Measurements from ENCODE around the gene SLC9A9. TPM values are rescaled to one million over a fixed set of nuclear protein-coding genes. Genes with fewer than 3 reads are reported as not detected.
"Not testable (repeated sequence)": the region's sequence is repeated elsewhere in the genome, so short reads cannot be mapped to it uniquely, and the experiment has no call there.

Gene SLC9A9
- polyA plus RNA-seq, 1 donor (not counting 4 experiments of a cell fraction or from before 2014, with no cell fraction given), result 5.2 TPM

GRCh38 chr3:143697975-143698374 is 150.3 kb downstream of the SLC9A9 start:
- no peaks in the 10 kb centered on the region for H3K4me1 ChIP-seq (ENCODE audit: control insufficient read depth, extremely low read depth, insufficient read depth, low read length)
- TF ChIP-seq, protein P1, sequence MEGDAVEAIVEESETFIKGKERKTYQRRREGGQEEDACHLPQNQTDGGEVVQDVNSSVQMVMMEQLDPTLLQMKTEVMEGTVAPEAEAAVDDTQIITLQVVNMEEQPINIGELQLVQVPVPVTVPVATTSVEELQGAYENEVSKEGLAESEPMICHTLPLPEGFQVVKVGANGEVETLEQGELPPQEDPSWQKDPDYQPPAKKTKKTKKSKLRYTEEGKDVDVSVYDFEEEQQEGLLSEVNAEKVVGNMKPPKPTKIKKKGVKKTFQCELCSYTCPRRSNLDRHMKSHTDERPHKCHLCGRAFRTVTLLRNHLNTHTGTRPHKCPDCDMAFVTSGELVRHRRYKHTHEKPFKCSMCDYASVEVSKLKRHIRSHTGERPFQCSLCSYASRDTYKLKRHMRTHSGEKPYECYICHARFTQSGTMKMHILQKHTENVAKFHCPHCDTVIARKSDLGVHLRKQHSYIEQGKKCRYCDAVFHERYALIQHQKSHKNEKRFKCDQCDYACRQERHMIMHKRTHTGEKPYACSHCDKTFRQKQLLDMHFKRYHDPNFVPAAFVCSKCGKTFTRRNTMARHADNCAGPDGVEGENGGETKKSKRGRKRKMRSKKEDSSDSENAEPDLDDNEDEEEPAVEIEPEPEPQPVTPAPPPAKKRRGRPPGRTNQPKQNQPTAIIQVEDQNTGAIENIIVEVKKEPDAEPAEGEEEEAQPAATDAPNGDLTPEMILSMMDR (optimal IDR thresholded peaks at IDR 0.05 in 1 of 3, IDR thresholded peaks at IDR 0.05 in 1 of 3, conservative IDR thresholded peaks at IDR 0.05 in 1 of 3; ENCODE audit: extremely low read depth in 1 of 3, insufficient read depth in 2 of 3, low read length in 3 of 3), result peak in 1 of 3 experiments; percentile 29
- TF ChIP-seq EZH2 (IDR thresholded peaks at IDR 0.05; ENCODE audit: low read length), result no peak
- H3K79me2 ChIP-seq (ENCODE audit: control insufficient read depth, insufficient read depth, low read length), result no peaks in the 10 kb centered on the region
- FAIRE-seq, result no peak
- no peak overlapping the region for H3K27ac ChIP-seq (ENCODE audit: control insufficient read depth, insufficient read depth, low read length)
- H4K20me1 ChIP-seq (ENCODE audit: control insufficient read depth, extremely low read depth, insufficient read depth, low read length), result no peaks in the 10 kb centered on the region
- H3K27me3 ChIP-seq (ENCODE audit: control insufficient read depth, extremely low read depth, insufficient read depth, low read length), result no peaks in the 10 kb centered on the region
- H3K9ac ChIP-seq (ENCODE audit: control insufficient read depth, extremely low read depth, insufficient read depth, low read length), result no peak overlapping the region
- H3K36me3 ChIP-seq (ENCODE audit: control insufficient read depth in 2 of 2, extremely low read depth in 1 of 2, insufficient read depth in 2 of 2, low read length in 2 of 2), result no peaks in the 10 kb centered on the region
- no peak overlapping the region for H3K4me3 ChIP-seq (ENCODE audit: control insufficient read depth in 2 of 3, extremely low read depth in 1 of 3, insufficient read depth in 2 of 3, low read depth in 1 of 3, low read length in 3 of 3)
- DNase-seq (ENCODE audit: low read depth, low spot score), result no peak
- H3K4me2 ChIP-seq (ENCODE audit: control insufficient read depth, extremely low read depth, insufficient read depth, low read depth, low read length), result no peak overlapping the region
- no peak overlapping the region for H2AFZ ChIP-seq (ENCODE audit: control insufficient read depth, low read length)
- no peaks in the 10 kb centered on the region for H3K9me3 ChIP-seq (ENCODE audit: control insufficient read depth, low read depth, low read length)
- dilution Hi-C loops (cut with MboI; ENCODE audit: extremely low pct_ligation_motif_present, low sequenced_read_pairs), result no loop called here
- no peaks in the 10 kb centered on the region for H3K9me1 ChIP-seq (ENCODE audit: control insufficient read depth, extremely low read depth, insufficient read depth, low read length)

DNA sequence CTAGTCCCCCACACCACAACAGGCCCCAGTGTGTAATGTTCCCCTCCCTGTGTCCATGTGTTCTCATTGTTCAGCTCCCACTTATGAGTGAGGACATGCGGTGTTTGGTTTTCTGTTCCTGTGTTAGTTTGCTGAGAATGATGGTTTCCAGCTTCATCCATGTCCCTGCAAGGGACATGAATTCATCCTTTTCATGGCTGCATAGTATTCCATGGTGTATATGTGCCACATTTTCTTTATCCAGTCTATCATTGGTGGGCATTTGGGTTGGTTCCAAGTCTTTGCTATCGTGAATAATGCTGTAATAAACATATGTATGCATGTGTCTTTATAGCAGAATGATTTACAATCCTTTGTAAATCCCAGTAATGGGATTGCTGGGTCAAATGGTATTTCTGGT is 152.9 kb downstream of the SLC9A9 start:
- H3K4me1 ChIP-seq (ENCODE audit: control insufficient read depth, extremely low read depth, insufficient read depth, low read length); H3K9me3 ChIP-seq (ENCODE audit: control insufficient read depth, low read depth, low read length); H3K79me2 ChIP-seq (ENCODE audit: control insufficient read depth, insufficient read depth, low read length); H4K20me1 ChIP-seq (ENCODE audit: control insufficient read depth, extremely low read depth, insufficient read depth, low read length); DNase-seq (ENCODE audit: low read depth, low spot score); H3K36me3 ChIP-seq (ENCODE audit: control insufficient read depth in 2 of 2, extremely low read depth in 1 of 2, insufficient read depth in 2 of 2, low read length in 2 of 2); H3K27me3 ChIP-seq (ENCODE audit: control insufficient read depth, extremely low read depth, insufficient read depth, low read length); dilution Hi-C loops (cut with MboI; ENCODE audit: extremely low pct_ligation_motif_present, low sequenced_read_pairs); H3K4me3 ChIP-seq (ENCODE audit: control insufficient read depth in 2 of 3, extremely low read depth in 1 of 3, insufficient read depth in 2 of 3, low read depth in 1 of 3, low read length in 3 of 3); H3K9me1 ChIP-seq (ENCODE audit: control insufficient read depth, extremely low read depth, insufficient read depth, low read length); FAIRE-seq; H3K9ac ChIP-seq (ENCODE audit: control insufficient read depth, extremely low read depth, insufficient read depth, low read length); H3K27ac ChIP-seq (ENCODE audit: control insufficient read depth, insufficient read depth, low read length); H3K4me2 ChIP-seq (ENCODE audit: control insufficient read depth, extremely low read depth, insufficient read depth, low read depth, low read length); H2AFZ ChIP-seq (ENCODE audit: control insufficient read depth, low read length): not testable (repeated sequence)

- FAIRE-seq (no peak), DNase-seq (ENCODE audit: low read depth, low spot score) (no peak)
- no peaks in the 10 kb centered on the region for H3K79me2 ChIP-seq (ENCODE audit: control insufficient read depth, insufficient read depth, low read length)
- H3K4me1 ChIP-seq (ENCODE audit: control insufficient read depth, extremely low read depth, insufficient read depth, low read length), result no peaks in the 10 kb centered on the region
- H3K27ac ChIP-seq (ENCODE audit: control insufficient read depth, insufficient read depth, low read length), result no peak overlapping the region
- H4K20me1 ChIP-seq (ENCODE audit: control insufficient read depth, extremely low read depth, insufficient read depth, low read length), result no peaks in the 10 kb centered on the region
- no peak overlapping the region for H3K4me3 ChIP-seq (ENCODE audit: control insufficient read depth in 2 of 3, extremely low read depth in 1 of 3, insufficient read depth in 2 of 3, low read depth in 1 of 3, low read length in 3 of 3)
- no peaks in the 10 kb centered on the region for H3K9me1 ChIP-seq (ENCODE audit: control insufficient read depth, extremely low read depth, insufficient read depth, low read length)
- TF ChIP-seq EZH2 (IDR thresholded peaks at IDR 0.05; ENCODE audit: low read length), result no peak
- H3K27me3 ChIP-seq (ENCODE audit: control insufficient read depth, extremely low read depth, insufficient read depth, low read length), result no peaks in the 10 kb centered on the region
- no peak overlapping the region for H3K4me2 ChIP-seq (ENCODE audit: control insufficient read depth, extremely low read depth, insufficient read depth, low read depth, low read length)
- dilution Hi-C loops (cut with MboI; ENCODE audit: extremely low pct_ligation_motif_present, low sequenced_read_pairs), result no loop called here
- H3K9me3 ChIP-seq (ENCODE audit: control insufficient read depth, low read depth, low read length), result no peaks in the 10 kb centered on the region
- no peaks in the 10 kb centered on the region for H3K36me3 ChIP-seq (ENCODE audit: control insufficient read depth in 2 of 2, extremely low read depth in 1 of 2, insufficient read depth in 2 of 2, low read length in 2 of 2)
- no peak overlapping the region for H2AFZ ChIP-seq (ENCODE audit: control insufficient read depth, low read length)
- H3K9ac ChIP-seq (ENCODE audit: control insufficient read depth, extremely low read depth, insufficient read depth, low read length), result no peak overlapping the region
Observed at GRCh38 chr3:143693506-143693905, 154.8 kb downstream of the SLC9A9 start.

Data from keratinocyte (primary cell).